Kidney (tissue), 14 donors: ENCODE results near the gene CLDN34. TPM values are rescaled to one million over a fixed set of nuclear protein-coding genes. Genes with fewer than 3 reads are reported as not detected.

Source experiments
- DNase-seq, 5 donors: peaks; one replicate each; pipeline ENCODE4 v3.0.0-alpha.2; 2013 to 2020
- FAIRE-seq: peaks from 2 replicates; lab custom pipeline; 2012; peaks lifted over from hg19 to GRCh38; lab: Jason Lieb, UNC
- H3K27ac ChIP-seq, 2 donors: one replicate each; pipeline ENCODE4 v1.7.0; 2013; ENCODE audit warnings: low read depth in 2 of 2, low read length in 2 of 2, inconsistent platforms in 1 of 2
- H3K27me3 ChIP-seq: one replicate; pipeline ENCODE4 v1.7.1; 2013; ENCODE audit warnings: low read length, inconsistent platforms; ENCODE audit not compliant: control insufficient read depth, insufficient read depth
- H3K36me3 ChIP-seq, 3 donors: one replicate each; pipeline versions ENCODE4 v1.7.0 to v1.7.1; 2013; ENCODE audit warnings: low read length in 3 of 3, control low read depth in 1 of 3, inconsistent platforms in 1 of 3; ENCODE audit not compliant: insufficient read depth in 3 of 3, control insufficient read depth in 2 of 3
- H3K4me1 ChIP-seq, 3 donors: one replicate each; pipeline versions ENCODE4 v1.7.0 to v1.7.1; 2013; ENCODE audit warnings: low read length in 3 of 3, inconsistent platforms in 1 of 3, low read depth in 1 of 3; ENCODE audit not compliant: control insufficient read depth in 2 of 3, insufficient read depth in 2 of 3
- H3K4me3 ChIP-seq, 3 donors: one replicate each; pipeline versions ENCODE4 v1.7.0 to v1.8.1; 2013; ENCODE audit warnings: low read length in 3 of 3, control low read depth in 1 of 3, inconsistent platforms in 1 of 3
- H3K9ac ChIP-seq, 3 donors: one replicate each; pipeline versions ENCODE4 v1.7.0 to v1.7.1; 2013; ENCODE audit warnings: low read length in 3 of 3, control low read depth in 1 of 3, inconsistent platforms in 1 of 3
- H3K9me3 ChIP-seq, 3 donors: one replicate each; pipeline versions ENCODE4 v1.7.0 to v1.7.1; 2013; ENCODE audit warnings: low read length in 3 of 3, control low read depth in 1 of 3, inconsistent platforms in 1 of 3; ENCODE audit not compliant: control insufficient read depth in 2 of 3, insufficient read depth in 1 of 3
- intact Hi-C: fragments of 100-400 bp; cut with DNase I; formaldehyde crosslinking; loops from one replicate; pipeline ENCODE4 v1.11.1; 2022
- polyA plus RNA-seq: library from polyadenylated mRNA; stranded (reverse); fragments of 350-450 nt; fragmentation: Illumina TruSeq; extraction: RNeasy Lipid Tissue Mini Kit (QIAGEN cat#74804); gene quantifications from one replicate; pipeline ENCODE4 v1.2.3, GENCODE V29; 2014; ENCODE audit warnings: low read depth, low replicate concordance; ENCODE audit not compliant: insufficient read depth
- total RNA-seq: library from RNA; stranded (reverse); fragmentation: NEBNext Ultra II Directional; extraction: Animal tissue kit (Norgen Biotek cat#: 25700); gene quantifications from one replicate; pipeline ENCODE4 v1.2.1, GENCODE V29; 2021
- TF ChIP-seq, protein P1 (sequence below): IDR thresholded peaks from 3 replicates; pipeline ENCODE4 v1.5.1; 2012; ENCODE audit warnings: mild to moderate bottlenecking, moderate library complexity, borderline replicate concordance; ENCODE audit not compliant: insufficient read depth; ENCODE audit errors: extremely low read depth
- donor health status: control.
- donor health status: control.
- donor health status: control.
- donor health status: control.
- donor health status: control.
- donor health status: DM: yes; HTN: yes; CAD: no.
- donor health status: Normal renal cell carcinoma (clear cell type).

The CLDN34 gene
- total and polyA plus RNA-seq, 2 donors from 2014 or later: 0.50 TPM; not detected in 1

DNA sequence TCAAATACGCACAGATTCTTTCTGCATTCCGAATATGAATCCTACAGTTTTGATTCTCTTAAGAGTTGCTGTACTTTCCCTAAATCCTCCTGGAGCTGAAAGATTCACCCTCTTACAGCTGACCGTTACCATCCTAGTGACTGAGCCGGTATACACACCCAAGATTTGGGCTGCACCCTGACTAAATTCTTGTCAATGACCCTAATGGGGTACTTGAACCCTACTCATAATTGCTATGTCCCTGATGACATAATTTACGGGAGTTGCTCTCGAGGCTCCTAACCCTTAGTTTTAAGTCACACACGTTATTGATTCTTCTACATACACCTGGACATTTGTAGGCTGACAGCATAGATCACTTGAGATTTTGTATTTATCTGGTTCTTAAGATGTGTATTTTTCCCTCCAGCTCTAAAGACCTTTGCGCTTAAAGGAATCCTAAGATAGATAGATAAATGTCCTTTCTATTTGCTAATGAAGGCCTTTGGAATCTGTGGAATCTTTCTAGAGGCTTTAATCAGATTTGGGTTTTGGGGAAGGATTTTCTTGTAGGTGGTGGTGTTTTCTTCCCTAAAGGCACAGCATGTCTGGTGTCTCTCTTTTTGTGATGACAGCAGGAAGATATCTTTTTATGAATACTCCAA lies 37.8 kb downstream of the CLDN34 start:
- TF ChIP-seq, protein P1, sequence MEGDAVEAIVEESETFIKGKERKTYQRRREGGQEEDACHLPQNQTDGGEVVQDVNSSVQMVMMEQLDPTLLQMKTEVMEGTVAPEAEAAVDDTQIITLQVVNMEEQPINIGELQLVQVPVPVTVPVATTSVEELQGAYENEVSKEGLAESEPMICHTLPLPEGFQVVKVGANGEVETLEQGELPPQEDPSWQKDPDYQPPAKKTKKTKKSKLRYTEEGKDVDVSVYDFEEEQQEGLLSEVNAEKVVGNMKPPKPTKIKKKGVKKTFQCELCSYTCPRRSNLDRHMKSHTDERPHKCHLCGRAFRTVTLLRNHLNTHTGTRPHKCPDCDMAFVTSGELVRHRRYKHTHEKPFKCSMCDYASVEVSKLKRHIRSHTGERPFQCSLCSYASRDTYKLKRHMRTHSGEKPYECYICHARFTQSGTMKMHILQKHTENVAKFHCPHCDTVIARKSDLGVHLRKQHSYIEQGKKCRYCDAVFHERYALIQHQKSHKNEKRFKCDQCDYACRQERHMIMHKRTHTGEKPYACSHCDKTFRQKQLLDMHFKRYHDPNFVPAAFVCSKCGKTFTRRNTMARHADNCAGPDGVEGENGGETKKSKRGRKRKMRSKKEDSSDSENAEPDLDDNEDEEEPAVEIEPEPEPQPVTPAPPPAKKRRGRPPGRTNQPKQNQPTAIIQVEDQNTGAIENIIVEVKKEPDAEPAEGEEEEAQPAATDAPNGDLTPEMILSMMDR: no peak
- Histone ChIP-seq H3K27ac (no peak overlapping the region), H3K4me1 (no peaks in the 10 kb centered on the region), H3K9me3 (no peaks in the 10 kb centered on the region), H3K27me3 (no peaks in the 10 kb centered on the region), H3K4me3 (no peak overlapping the region), H3K36me3 (no peaks in the 10 kb centered on the region), H3K9ac (no peak overlapping the region)
- FAIRE-seq (no peak), DNase-seq (no peak)
- intact Hi-C loops: no loop called here

DNA sequence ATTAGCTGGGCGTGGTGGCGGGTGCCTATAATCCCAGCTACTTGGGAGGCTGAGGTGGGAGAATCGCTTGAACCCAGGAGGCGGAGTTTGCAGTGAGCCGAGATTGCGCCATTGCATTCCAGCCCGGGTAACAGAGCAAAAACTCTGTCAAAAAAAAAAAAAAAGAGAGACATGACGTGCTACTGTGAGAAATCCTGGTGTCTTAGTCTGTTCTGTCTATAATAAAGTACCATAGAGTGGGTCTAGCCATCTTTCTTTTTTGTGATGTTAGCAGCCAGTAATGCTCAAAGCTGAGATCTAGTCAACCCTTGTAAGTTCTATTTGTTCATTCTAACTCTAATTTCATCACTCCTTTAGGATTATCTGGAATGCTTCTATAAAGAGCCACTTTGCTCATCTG lies 38.9 kb downstream of the CLDN34 start:
- Histone ChIP-seq H3K4me3 (no peak overlapping the region), H3K27me3 (no peaks in the 10 kb centered on the region), H3K36me3 (no peaks in the 10 kb centered on the region), H3K4me1 (no peaks in the 10 kb centered on the region), H3K9me3 (no peaks in the 10 kb centered on the region), H3K27ac (no peak overlapping the region), H3K9ac (no peak overlapping the region)
- DNase-seq (no peak), FAIRE-seq (no peak)
- intact Hi-C loops: no loop called here
- TF ChIP-seq, protein P1: no peak

DNA sequence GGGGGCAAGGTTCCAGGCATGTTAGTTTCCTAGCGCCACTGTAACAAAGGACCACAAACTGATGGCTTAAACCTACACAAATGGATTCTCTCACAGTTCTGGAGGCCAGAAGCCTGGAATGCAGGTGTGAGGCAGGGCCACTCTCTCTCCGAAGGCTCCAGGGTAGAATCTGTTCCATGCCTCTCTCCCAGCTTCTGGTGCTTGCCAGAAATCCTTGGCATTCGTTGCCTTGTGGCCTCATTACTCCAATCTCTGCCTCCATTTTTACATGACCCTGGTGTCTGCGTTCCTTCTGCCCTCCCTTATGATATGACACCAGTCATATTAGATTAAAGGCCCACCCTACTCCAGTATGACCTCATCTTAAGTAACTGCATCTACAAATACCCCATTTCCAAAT lies 39.6 kb downstream of the CLDN34 start:
- Histone ChIP-seq H3K27ac (no peak overlapping the region), H3K36me3 (no peaks in the 10 kb centered on the region), H3K9me3 (no peaks in the 10 kb centered on the region), H3K9ac (no peak overlapping the region), H3K27me3 (no peaks in the 10 kb centered on the region), H3K4me3 (no peak overlapping the region), H3K4me1 (no peaks in the 10 kb centered on the region)
- intact Hi-C loops: no loop called here
- DNase-seq (no peak), FAIRE-seq (no peak)
- TF ChIP-seq, protein P1: no peak

DNA sequence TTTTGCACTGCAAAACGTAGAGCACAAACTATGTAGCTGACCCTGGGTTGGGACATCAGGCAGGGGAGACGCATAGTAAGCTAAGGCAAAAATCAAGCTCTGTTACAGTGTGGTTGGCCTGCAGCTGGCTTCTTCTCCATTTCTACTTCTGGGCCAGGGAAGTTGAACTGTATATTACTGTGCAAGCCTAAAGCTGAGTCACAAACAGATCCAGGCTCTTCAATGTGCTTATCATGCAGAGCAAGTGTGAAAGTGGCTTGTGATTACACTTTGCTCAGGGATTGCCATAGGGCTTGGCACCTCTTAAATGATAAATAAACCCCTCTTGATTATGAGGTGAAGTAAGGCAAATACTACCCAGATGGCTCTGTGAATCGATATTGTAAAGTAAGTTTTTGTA lies 40.5 kb downstream of the CLDN34 start:
- FAIRE-seq: no peak
- Histone ChIP-seq H3K9me3 (no peaks in the 10 kb centered on the region), H3K27me3 (no peaks in the 10 kb centered on the region), H3K9ac (no peak overlapping the region), H3K27ac (no peak overlapping the region), H3K4me1 (no peaks in the 10 kb centered on the region), H3K4me3 (no peak overlapping the region), H3K36me3 (no peaks in the 10 kb centered on the region)
- TF ChIP-seq, protein P1: no peak
- intact Hi-C loops: no loop called here
- no peak for DNase-seq
